Measurements from ENCODE around the gene DAP.
"Not testable (repeated sequence)": the region's sequence is repeated elsewhere in the genome, so short reads cannot be mapped to it uniquely, and the experiment has no call there.

The DAP gene

GRCh38 chr5:10671041-10672008 is 89.7 kb downstream of the DAP start:
- DNase-seq (ENCODE audit: low spot score): no peak

GRCh38 chr5:10669983-10670382 is 91.1 kb downstream of the DAP start:
- no peak for DNase-seq (ENCODE audit: low spot score)

DNA sequence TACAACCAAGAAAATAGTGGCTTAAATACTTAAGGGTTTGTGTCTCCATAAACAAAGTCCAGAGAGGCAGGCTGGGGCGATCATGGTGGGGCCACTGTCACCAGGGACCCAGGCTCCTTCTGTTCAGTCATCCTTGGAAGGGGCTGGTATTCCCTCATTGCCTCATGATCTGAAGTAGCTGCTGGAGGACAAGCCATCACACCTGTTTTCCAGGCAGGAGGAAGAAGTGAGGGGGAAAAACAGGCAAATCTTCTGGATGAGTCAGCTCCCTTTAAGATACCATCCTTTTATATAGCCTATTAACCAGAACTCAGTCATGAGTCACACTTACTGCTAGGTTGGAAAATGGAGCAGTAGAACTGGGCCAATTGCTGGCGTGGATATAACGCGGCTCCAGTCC is 92.3 kb downstream of the DAP start:
- DNase-seq (ENCODE audit: low spot score): no peak

- DNase-seq (ENCODE audit: low spot score): no peak
Observed at GRCh38 chr5:10667431-10668057, 93.5 kb downstream of the DAP start.

GRCh38 chr5:10666531-10667299 is 94.3 kb downstream of the DAP start:
- no peak for DNase-seq (ENCODE audit: low spot score)

- DNase-seq (ENCODE audit: low spot score): no peak
Observed at GRCh38 chr5:10665799-10666198, 95.2 kb downstream of the DAP start.

GRCh38 chr5:10664180-10664769 is 96.8 kb downstream of the DAP start:
- not testable (repeated sequence) for DNase-seq (ENCODE audit: low spot score)

DNA sequence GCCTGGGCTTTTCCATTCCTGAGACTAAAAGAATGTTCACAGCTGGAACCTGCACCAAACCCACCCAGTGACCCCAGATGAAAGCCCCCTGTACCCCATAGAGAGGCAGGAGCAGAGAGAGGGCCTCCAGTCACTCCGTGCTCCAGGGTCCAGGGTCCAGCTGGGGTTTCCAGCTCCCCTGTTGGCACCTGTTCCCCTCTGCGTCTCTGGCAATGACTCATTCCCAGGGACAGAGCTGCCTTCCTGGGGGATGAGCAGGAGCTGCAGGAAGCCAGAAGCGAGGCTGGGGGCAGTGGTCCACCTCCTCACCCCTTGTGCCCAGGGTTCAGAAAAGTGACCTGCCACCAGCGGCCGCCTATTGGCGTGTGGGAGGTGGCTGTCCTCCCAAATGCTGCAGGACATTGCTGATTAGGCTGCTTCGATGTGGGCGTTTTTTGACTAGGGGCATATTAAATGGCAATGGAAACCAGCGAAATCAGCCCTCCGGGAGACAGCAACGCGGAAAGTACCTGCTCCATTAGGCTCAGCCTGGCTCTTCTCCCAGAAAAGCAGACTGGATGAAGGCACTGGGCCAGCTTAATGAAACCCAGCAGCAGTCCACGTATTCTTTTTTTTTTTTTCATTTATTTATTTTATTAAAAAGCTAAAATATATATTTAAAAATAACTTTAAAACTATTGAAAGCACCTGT is 97.4 kb downstream of the DAP start:
- DNase-seq (ENCODE audit: low spot score): no peak

GRCh38 chr5:10662661-10663488 is 98.2 kb downstream of the DAP start:
- DNase-seq (ENCODE audit: low spot score): no peak

DNA sequence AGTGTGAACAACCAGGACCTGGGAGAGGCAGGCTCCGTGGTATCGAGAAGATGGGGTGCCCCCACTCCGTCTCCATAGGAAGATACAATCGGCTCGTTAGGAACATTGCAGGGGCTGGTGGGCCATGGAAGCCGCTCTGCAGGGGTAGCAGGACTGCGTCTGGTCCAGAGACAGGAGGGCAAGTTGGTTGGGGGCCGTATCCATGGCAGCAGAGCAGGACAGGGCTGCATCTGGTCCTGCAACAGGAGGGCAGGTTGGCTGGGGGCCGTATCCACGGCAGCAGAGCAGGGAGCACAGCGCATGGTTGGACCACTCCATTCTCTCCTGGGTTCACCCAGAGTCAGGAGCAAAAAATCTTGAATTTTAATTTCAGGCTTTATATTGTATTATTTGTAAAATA is 99.0 kb downstream of the DAP start:
- no peak for DNase-seq (ENCODE audit: low spot score)

GRCh38 chr5:10661401-10661800 is 99.6 kb downstream of the DAP start:
- no peak for DNase-seq (ENCODE audit: low spot score)

DNA sequence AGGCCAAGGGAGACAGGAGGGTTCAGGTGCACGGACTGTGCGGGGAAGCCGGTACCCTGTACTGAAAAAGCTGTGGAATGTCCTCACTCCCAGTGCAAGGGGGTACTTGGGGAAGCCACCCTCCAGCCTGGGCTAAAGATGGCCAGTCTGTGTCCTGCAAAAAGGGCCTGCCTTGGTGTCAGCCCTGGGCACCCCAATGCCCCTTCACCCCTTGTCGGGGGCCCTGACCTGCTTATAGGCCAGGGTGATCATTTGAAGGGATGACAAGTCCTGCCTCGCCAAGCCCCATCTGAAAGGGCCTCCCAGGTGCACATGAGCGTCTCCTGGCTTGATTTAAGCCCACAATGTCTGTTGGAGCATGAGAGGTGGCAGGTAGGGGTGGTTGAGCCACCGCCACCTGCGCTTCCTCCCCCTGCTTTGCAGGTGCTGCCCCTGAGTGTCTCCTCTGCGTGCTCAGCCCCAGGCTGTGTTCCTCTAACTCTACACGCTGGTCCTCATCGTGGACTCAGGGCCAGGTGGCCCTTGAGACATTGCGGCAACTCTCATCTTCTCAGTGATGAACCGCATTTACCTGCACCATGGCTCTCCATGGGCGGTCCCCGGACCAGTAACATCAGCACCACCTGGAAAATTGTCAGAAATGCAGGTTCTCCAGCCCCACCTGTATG is 100.2 kb downstream of the DAP start:
- no peak for DNase-seq (ENCODE audit: low spot score)

- DNase-seq (ENCODE audit: low spot score): no peak
Observed at GRCh38 chr5:10660135-10660534, 100.9 kb downstream of the DAP start.

GRCh38 chr5:10658265-10658664 is 102.8 kb downstream of the DAP start:
- no peak for DNase-seq (ENCODE audit: low spot score)

- no peak for DNase-seq (ENCODE audit: low spot score)
Observed at GRCh38 chr5:10655972-10656830, 104.8 kb downstream of the DAP start.

DNA sequence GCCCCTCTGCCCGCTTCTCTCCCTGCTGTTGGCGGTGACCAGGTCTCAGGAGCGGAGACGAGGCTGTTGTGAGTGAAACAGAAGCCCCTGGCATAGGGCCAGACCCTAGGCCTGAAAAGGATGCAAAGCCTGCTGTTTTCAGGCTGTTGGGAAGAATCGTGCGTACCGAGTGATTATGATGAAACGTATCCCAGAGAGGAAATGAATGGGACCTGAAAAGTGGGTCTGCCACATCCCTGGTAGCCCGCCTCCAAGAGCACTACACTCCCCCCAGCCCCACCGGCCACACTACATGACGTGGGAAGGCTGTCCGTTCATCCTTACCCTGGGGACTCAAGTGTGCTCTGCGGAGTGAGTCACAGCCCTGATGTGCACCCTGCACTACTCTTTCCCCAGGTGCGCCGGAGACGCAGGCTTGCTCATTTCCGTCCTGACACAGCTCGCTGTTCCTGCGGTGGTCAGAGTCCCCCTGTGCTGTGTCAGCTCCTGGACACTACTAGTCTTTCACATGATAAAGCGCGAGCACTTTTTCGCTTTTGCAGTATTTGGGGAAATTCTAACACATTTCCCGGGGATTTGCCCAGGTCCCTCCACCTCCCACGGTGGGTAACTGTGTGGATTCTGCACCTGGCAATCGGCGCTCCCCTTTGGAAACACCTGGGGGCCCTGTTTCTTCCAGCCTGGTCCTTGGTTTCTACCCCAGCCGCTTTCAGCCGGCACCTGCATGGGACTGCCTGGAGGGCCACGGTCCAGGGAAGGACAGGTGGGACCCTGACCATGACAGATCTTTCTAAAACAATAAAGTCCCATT is 105.7 kb downstream of the DAP start:
- DNase-seq (ENCODE audit: low spot score): no peak

DNA sequence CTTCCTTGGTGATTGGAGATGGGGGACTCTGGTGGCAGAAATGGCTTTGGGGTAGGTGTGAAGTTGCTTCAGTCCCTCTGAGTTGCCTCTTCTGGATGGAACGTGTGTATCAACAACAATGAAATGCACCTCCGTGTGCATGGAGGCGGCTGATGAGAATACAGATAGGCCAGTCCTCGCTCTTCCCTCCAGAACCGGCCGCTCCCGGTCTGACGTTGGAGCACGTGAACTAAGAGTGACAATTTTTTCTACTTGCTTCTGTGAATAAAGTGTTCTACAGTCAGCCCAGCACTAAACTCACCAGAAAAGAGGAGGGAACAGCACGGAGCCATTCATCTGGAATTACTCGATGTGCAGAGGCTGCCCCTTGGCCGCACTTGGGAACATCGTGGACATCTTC is 106.5 kb downstream of the DAP start:
- DNase-seq (ENCODE audit: low spot score): no peak

DNA sequence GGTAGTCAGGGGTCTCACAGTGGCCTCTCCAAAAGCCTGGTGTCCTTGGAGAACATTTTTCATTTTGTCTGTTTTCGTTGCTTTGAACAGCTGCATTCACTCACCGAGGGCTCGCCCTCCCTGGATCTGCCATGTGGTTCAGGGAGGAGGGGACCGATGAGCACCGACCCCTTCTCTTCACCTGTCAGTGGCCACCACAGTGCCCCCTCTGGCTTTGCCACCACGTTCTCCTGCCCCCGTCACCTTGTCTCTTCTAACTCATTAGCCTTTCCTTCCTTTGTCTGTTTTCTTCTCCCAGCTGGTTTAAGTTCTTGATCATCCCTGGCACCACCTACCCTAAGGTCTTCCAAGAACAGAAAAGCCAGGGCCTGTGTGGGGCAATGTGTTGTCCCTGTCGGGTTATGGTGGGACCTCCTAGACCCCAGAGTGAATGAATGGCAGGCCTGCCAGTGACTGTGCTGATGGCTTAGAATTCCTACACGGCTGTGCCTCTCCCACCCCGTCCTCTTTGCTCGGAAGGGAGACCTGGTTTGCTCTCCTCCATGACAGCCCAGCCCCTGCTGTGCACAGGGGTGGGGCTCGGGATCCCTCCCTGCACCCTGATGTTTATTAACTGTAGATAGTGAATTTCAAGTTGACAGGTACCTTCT is 107.2 kb downstream of the DAP start:
- DNase-seq (ENCODE audit: low spot score): no peak
